T-helper 1 cell treated with Interleukin-12 subunit alpha and Interleukin-12 subunit beta and Interleukin-4 antibody, amounts not matched to agents 30 ng/mL and 1 ng/mL, for 36 hours (primary cell): ENCODE measurements around the gene MDFI. TPM values are rescaled to one million over a fixed set of nuclear protein-coding genes. Genes with fewer than 3 reads are reported as not detected.

ENCODE experiments used
- intact Hi-C: fragments of 100-400 bp; cut with micrococcal nuclease; formaldehyde crosslinking; loops from one replicate; pipeline ENCODE4 v1.15.1; 2024
- total RNA-seq: library from RNA; stranded (reverse); gene quantifications from 2 replicates; pipeline ENCODE4 v1.2.3, GENCODE V29; 2022

MDFI gene
- total RNA-seq, result not detected in 2 replicates

GRCh38 chr6:41638002-41638934, at the start of gene MDFI:
Gene MDFI, plus strand, starts transcription at chr6:41638468. Its CDS starts 282 bp downstream, at chr6:41638750.
- intact Hi-C loops, result no loop called here

- intact Hi-C loops, result no loop called here
These were observed 49.0 kb upstream of the MDFI start for GRCh38 chr6:41589223-41589622.

GRCh38 chr6:41589636-41590622, 48.3 kb upstream of the MDFI start:
- intact Hi-C loops, result no loop called here

- intact Hi-C loops, result no loop called here
These were observed 47.1 kb upstream of the MDFI start for GRCh38 chr6:41591122-41591521.

GRCh38 chr6:41591859-41592502, 46.3 kb upstream of the MDFI start:
- intact Hi-C loops, result loop anchor here (1.0 to 2.0 kb wide), 6 partner anchors 46 to 286 kb away; partner anchors contain the start of gene FOXP4

GRCh38 chr6:41593406-41593805, 44.9 kb upstream of the MDFI start:
- intact Hi-C loops, result loop anchor here (2.0 kb wide), 1 partner anchor 63 kb away; no protein-coding TSS in a partner anchor

- intact Hi-C loops, result loop anchor here (2.0 kb wide), 1 partner anchor 63 kb away; no protein-coding TSS in a partner anchor
These were observed 44.4 kb upstream of the MDFI start for GRCh38 chr6:41593839-41594238.

GRCh38 chr6:41594326-41594725, 43.9 kb upstream of the MDFI start:
- intact Hi-C loops, result no loop called here

GRCh38 chr6:41594766-41595165, 43.5 kb upstream of the MDFI start:
- intact Hi-C loops, result no loop called here

- intact Hi-C loops, result no loop called here
These were observed 43.1 kb upstream of the MDFI start for GRCh38 chr6:41595166-41595565.

- intact Hi-C loops, result no loop called here
These were observed 42.1 kb upstream of the MDFI start for GRCh38 chr6:41596096-41596685.

GRCh38 chr6:41596807-41597206, 41.5 kb upstream of the MDFI start:
- intact Hi-C loops, result no loop called here

- intact Hi-C loops, result no loop called here
These were observed 40.8 kb upstream of the MDFI start for GRCh38 chr6:41597246-41598000.

GRCh38 chr6:41598670-41599014, 39.6 kb upstream of the MDFI start:
- intact Hi-C loops, result no loop called here

GRCh38 chr6:41599015-41599851, 39.0 kb upstream of the MDFI start:
- intact Hi-C loops, result no loop called here

- intact Hi-C loops, result no loop called here
These were observed 38.3 kb upstream of the MDFI start for GRCh38 chr6:41599852-41600445.

- intact Hi-C loops, result no loop called here
These were observed 37.6 kb upstream of the MDFI start for GRCh38 chr6:41600499-41601247.

- intact Hi-C loops, result no loop called here
These were observed 37.1 kb upstream of the MDFI start for GRCh38 chr6:41601248-41601549.
